DOHH2 (cell line): ENCODE results near the gene SPIN1.

Experiments used
- H3F3A ChIP-seq: fragments of 200-600 bp; sonication (generic), shearing (Covaris generic); 2 replicates; pipeline ENCODE4 v1.6.0; 2016; ENCODE audit warnings: antibody characterized with exemption, mild to moderate bottlenecking; ENCODE audit not compliant: control insufficient read depth, insufficient read depth
- H3K27ac ChIP-seq: fragments of 200-600 bp; sonication (generic); 2 replicates; pipeline ENCODE4 v1.5.1; 2014; ENCODE audit warnings: low read depth, mild to moderate bottlenecking, low read length, moderate library complexity
- H3K27me3 ChIP-seq: fragments of 200-600 bp; sonication (generic); 2 replicates; pipeline ENCODE4 v1.6.1; 2014; ENCODE audit warnings: mild to moderate bottlenecking, low read length, mixed read lengths; ENCODE audit not compliant: control insufficient read depth
- H3K36me3 ChIP-seq: fragments of 200-600 bp; sonication (generic); 2 replicates; pipeline ENCODE4 v1.6.1; 2014; ENCODE audit warnings: mild to moderate bottlenecking, low read length, moderate library complexity, mixed read lengths; ENCODE audit not compliant: control insufficient read depth
- H3K4me1 ChIP-seq: fragments of 200-600 bp; sonication (generic); 2 replicates; pipeline ENCODE4 v1.6.1; 2014; ENCODE audit warnings: mild to moderate bottlenecking, low read length, mixed read lengths; ENCODE audit not compliant: control insufficient read depth
- H3K4me2 ChIP-seq: fragments of 200-600 bp; sonication (generic); 2 replicates; pipeline ENCODE4 v1.6.0; 2014; ENCODE audit warnings: mild to moderate bottlenecking, low read length, moderate library complexity
- H3K4me3 ChIP-seq: fragments of 200-600 bp; sonication (generic); 2 replicates; pipeline ENCODE4 v1.5.1; 2014; ENCODE audit warnings: mild to moderate bottlenecking, low read length, mixed read lengths
- H3K79me2 ChIP-seq: fragments of 200-600 bp; sonication (generic); 2 replicates; pipeline ENCODE4 v1.6.1; 2014; ENCODE audit warnings: mild to moderate bottlenecking, low read length, mixed read lengths; ENCODE audit not compliant: control insufficient read depth
- H3K9me2 ChIP-seq: fragments of 200-600 bp; sonication (generic); replicated peaks from 2 replicates; pipeline ENCODE4 v1.6.1; 2014; ENCODE audit warnings: mild to moderate bottlenecking, low read length, mixed read lengths; ENCODE audit not compliant: control insufficient read depth
- H3K9me3 ChIP-seq: fragments of 200-600 bp; sonication (generic); 2 replicates; pipeline ENCODE4 v1.6.1; 2014; ENCODE audit warnings: antibody characterized with exemption, low read length, mixed read lengths; ENCODE audit not compliant: control insufficient read depth, insufficient read depth
- H4K20me1 ChIP-seq: fragments of 200-600 bp; sonication (generic); 2 replicates; pipeline ENCODE4 v1.6.0; 2014; ENCODE audit warnings: low read depth, mild to moderate bottlenecking, antibody characterized with exemption, low read length, moderate library complexity; ENCODE audit not compliant: control insufficient read depth, insufficient read depth
- CTCF ChIP-seq: fragments of 200-600 bp; sonication (generic); IDR thresholded peaks from one replicate; pipeline ENCODE4 v1.5.1; 2014; ENCODE audit warnings: antibody characterized with exemption, mild to moderate bottlenecking, low read depth, low read length; ENCODE audit not compliant: poor library complexity, severe bottlenecking
- EZH2phosphoT487 ChIP-seq: fragments of 200-600 bp; sonication (generic); IDR thresholded peaks from 2 replicates; pipeline ENCODE4 v1.6.1; 2017; ENCODE audit warnings: borderline replicate concordance, mild to moderate bottlenecking, antibody characterized with exemption, low read length, moderate library complexity, mixed read lengths

The SPIN1 gene

DNA sequence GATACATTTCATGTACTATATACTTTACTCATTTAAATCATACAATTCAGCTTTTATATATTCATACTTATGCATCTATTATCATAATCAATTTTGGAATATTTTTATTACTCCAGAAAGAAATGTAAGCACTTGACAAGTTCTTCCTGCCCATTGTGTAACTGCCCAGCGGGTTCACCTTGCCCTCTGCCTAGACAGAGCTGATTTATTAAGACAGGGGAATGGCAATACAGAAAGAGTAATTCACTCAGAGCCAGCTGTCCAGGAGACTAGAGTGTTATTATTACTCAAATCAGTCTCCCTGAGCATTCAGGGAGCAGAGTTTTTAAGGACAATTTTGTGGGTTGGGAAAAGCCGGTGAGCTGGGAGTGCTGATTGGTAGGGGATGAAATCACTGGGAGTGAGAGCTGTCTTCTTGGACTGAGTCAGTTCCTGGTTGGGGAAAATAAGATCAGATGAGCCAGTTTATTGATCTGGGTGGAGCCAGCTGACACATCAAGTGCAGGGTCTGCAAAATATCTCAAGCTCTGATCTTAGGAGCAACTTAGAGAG is 16.1 kb upstream of the SPIN1 start:
- Histone ChIP-seq H3K4me3 (no peak overlapping the region), H3K79me2 (no peaks in the 10 kb centered on the region), H3F3A (no peaks in the 10 kb centered on the region), H3K4me2 (no peak overlapping the region), H3K36me3 (no peaks in the 10 kb centered on the region), H3K27me3 (no peaks in the 10 kb centered on the region; the same call in 1 of the 2 replicates), H3K9me3 (no peaks in the 10 kb centered on the region), H4K20me1 (no peaks in the 10 kb centered on the region), H3K4me1 (no peaks in the 10 kb centered on the region), H3K27ac (no peak overlapping the region), H3K9me2 (no peaks in the 10 kb centered on the region)
- TF ChIP-seq CTCF (no peak), EZH2phosphoT487 (no peak)

- no peak overlapping the region for H3K4me3 ChIP-seq
- no peaks in the 10 kb centered on the region for H3K9me2 ChIP-seq
- no peaks in the 10 kb centered on the region for H3K4me1 ChIP-seq
- TF ChIP-seq EZH2phosphoT487 (no peak), CTCF (no peak)
- no peak overlapping the region for H3K27ac ChIP-seq
- no peak overlapping the region for H3K4me2 ChIP-seq
- no peaks in the 10 kb centered on the region for H3F3A ChIP-seq
- no peaks in the 10 kb centered on the region for H3K79me2 ChIP-seq
- no peaks in the 10 kb centered on the region; the same call in 1 of the 2 replicates for H3K27me3 ChIP-seq
- no peaks in the 10 kb centered on the region for H4K20me1 ChIP-seq
- no peaks in the 10 kb centered on the region for H3K36me3 ChIP-seq
- no peaks in the 10 kb centered on the region for H3K9me3 ChIP-seq
Measured at GRCh38 chr9:88373045-88373444, 15.2 kb upstream of the SPIN1 start.

DNA sequence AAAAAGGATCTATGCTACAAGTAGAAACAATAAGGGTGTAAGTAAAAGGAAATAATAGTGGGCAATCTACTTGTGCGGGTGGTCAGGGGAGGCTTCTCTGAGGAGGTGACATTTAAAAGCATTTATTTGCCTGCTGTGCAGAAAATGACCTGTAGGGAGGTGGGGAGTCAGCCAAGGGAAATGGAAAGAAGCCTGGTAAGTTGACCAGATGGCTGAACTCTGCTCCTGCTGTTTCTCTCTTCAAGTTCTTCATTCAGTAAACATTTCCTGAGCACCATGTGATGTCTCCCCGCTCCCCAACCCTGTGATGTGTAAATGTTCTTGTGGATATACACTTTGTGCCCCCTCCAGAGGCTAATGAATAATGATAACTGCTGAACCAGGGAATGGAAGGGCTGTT is 9.9 kb upstream of the SPIN1 start:
- Histone ChIP-seq H3K36me3 (no peaks in the 10 kb centered on the region), H3K4me2 (no peak overlapping the region), H3F3A (no peaks in the 10 kb centered on the region), H3K79me2 (no peaks in the 10 kb centered on the region), H3K9me2 (no peaks in the 10 kb centered on the region), H4K20me1 (no peaks in the 10 kb centered on the region), H3K4me3 (no peak overlapping the region), H3K9me3 (no peaks in the 10 kb centered on the region), H3K4me1 (no peaks in the 10 kb centered on the region), H3K27me3 (no peaks in the 10 kb centered on the region), H3K27ac (no peak overlapping the region)
- TF ChIP-seq CTCF (no peak), EZH2phosphoT487 (no peak)
